Fibroblast of skin of right biceps (primary cell): ENCODE results near the gene TAF1C.

Source experiments
- DNase-seq: peaks from one replicate; pipeline ENCODE4 v3.0.0-alpha.2; 2013

TAF1C gene

GRCh38 chr16:84155771-84156170 lies 31.1 kb downstream of the TAF1C start:
- no peak for DNase-seq

- no peak for DNase-seq
These were observed 31.6 kb downstream of the TAF1C start for GRCh38 chr16:84155226-84155625.

- no peak for DNase-seq
These were observed 33.1 kb downstream of the TAF1C start for GRCh38 chr16:84153660-84154214.

- no peak for DNase-seq
These were observed 35.9 kb downstream of the TAF1C start for GRCh38 chr16:84150926-84151325.

GRCh38 chr16:84144859-84145639 lies 41.8 kb downstream of the TAF1C start, which contains the start of the genes DNAAF1 and HSDL1:
TSS of gene DNAAF1 (plus strand) at chr16:84145308. CDS start at chr16:84145441, 133 bp downstream.
TSS of gene HSDL1 (minus strand) at chr16:84145177. CDS start at chr16:84131321, 13,856 bp downstream.
- DNase-seq: peak; percentile 84

- DNase-seq: no peak
These were observed 42.5 kb downstream of the TAF1C start for GRCh38 chr16:84144209-84144858.

GRCh38 chr16:84143784-84144199 lies 43.1 kb downstream of the TAF1C start:
- peak; percentile 18 for DNase-seq

- no peak for DNase-seq
These were observed 43.8 kb downstream of the TAF1C start for GRCh38 chr16:84143081-84143480.

GRCh38 chr16:84141143-84141670 lies 45.6 kb downstream of the TAF1C start:
- no peak for DNase-seq

GRCh38 chr16:84139628-84140258 lies 47.1 kb downstream of the TAF1C start:
- DNase-seq: no peak

GRCh38 chr16:84138824-84139627 lies 47.8 kb downstream of the TAF1C start:
- peak; percentile 35 for DNase-seq

- no peak for DNase-seq
These were observed 48.4 kb downstream of the TAF1C start for GRCh38 chr16:84138500-84138823.

GRCh38 chr16:84137769-84138357 lies 49.0 kb downstream of the TAF1C start:
- DNase-seq: no peak

GRCh38 chr16:84137287-84137686 lies 49.6 kb downstream of the TAF1C start:
- no peak for DNase-seq

GRCh38 chr16:84136331-84137125 lies 50.3 kb downstream of the TAF1C start:
- DNase-seq: peak; percentile 31

GRCh38 chr16:84132527-84133285 lies 54.2 kb downstream of the TAF1C start:
- DNase-seq: no peak

- DNase-seq: no peak
These were observed 55.7 kb downstream of the TAF1C start for GRCh38 chr16:84131117-84131516.
